GF-D8 (cell line): ENCODE data around the gene CST7.
"Not testable (repeated sequence)": the region's sequence is repeated elsewhere in the genome, so short reads cannot be mapped to it uniquely, and the experiment has no call there.

Experiments
- DNase-seq: peaks from one replicate; lab custom pipeline; 2025; lab: John Stamatoyannopoulos, UW

Gene CST7

DNA sequence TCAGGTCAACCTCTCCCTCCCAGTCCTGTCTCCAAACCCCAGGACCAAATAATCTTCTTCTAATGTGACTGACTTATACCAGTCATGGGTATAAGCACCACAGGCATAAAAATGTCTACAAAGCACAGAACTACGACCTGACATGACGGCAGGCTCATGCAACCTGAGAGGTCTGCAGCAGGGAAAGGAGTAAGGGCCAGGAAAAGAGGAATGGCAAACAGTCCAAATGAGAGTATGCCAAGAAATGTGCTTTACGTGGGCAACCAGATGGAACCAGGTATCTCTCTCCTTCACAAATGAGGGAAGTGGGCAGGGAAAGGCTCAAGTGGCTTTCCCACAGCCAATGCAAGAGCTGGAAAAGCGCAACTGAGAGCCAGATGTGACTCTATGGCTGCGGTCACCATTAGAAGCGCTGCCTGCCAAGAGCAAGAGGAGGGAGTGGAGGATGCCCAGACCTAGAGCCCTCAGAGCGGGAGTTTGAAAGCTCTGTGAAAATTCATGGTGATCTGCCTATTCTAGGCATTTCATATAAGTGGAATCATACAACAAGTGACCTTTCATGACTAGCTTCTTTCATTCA lies 37.5 kb downstream of the CST7 start:
- DNase-seq: no peak

DNA sequence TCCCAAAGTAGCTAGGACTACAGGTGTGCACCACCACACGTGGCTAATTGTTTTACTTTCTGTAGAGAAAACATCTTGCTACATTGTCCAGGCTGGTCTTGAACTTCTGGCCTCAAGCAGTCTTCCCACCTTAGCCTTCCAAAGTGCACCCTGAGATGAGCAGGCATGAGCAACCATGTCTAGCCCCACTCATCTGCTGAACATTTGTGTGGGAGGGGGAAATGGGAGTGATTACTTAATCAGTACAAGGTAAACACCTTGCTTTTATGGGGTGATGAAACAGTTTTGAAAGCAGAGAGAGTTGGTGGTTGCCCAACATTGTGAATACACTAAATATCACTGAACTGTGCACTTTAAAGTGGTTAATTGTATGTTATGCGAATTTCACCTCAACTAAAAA lies 38.2 kb downstream of the CST7 start:
- DNase-seq: peak; percentile 44

DNA sequence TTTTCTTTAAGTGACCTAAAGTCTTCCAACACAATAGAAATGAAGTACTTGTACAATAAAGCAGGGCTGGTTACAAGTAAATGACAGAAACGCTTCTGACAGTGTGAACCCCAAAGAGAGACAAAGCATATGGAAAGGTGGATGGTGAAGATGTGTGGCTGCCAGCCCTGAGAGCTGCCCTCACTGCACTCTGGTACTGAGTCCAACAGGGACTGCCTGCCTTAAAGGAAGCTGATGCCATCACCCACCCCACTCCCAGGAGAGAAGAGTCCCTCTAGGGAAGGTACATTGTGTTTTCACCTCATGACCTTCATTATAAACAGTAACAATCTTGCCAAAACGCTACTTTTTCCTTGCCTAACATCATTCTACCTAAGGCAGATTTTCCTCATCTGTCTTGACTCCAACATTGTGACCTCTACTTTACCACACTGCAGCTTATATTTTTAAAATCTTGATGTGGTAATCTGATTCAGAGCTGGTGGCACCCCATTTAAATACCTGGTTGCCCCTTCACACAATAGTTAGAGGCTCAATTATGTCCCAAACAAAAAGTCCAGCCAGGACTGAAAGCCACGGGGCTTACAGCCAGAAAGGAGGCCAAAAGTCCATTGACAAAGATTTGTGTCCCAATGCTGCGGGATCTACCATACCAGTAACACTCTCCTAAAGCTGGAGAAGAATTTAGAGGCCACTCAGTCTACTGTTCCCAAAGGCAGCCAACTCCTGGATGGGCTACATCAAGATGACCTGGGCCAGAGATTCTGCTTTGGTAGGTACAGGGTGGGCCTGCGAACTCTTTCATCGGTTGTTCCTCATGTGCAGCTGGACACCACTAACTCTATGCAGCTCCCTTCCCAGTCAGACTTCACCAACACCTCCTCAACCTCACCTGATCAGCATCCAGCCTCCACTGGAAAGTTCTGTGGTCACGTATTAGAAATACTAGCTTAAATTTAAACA lies 39.1 kb downstream of the CST7 start:
- DNase-seq: no peak

DNA sequence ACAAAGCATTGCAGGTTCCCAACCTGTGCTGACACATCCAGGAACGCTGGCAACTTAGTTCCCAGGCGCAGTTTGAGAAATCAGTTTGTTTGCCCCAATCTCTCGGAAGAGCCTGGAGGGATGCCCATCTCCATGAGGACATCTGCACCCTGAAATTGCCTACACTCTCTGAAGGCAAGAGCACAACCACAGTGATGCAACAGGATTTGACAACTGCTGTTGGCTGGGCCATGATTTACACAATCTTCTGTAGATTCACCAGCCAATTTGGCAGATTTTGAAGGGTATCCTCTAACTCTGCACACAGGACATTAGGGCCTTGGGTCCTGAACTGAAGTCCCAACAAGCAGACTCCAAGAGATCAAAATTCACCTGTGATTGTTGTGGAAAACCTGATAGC lies 40.1 kb downstream of the CST7 start:
- peak; percentile 78 for DNase-seq

DNA sequence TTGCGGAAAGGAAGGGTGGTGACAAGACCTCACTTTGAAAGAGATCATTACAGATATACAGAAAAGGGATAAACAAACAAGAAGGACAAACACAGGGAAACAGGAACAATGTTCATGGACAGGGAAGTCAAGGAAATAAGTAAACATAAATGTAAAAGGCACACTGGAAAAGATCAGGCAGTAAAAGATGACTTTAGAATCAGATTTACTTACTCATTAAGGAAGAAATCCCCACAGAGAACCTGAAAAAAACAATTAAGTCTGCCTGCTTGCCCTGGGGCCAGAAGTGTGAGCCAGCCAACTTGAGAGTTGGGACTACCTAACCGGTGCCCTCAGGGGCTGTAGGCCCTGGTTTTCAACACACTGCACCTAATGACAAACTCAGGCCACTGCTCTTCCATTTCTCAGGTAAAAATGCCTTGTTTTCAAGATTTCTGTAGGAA lies 41.8 kb downstream of the CST7 start:
- DNase-seq: no peak

DNA sequence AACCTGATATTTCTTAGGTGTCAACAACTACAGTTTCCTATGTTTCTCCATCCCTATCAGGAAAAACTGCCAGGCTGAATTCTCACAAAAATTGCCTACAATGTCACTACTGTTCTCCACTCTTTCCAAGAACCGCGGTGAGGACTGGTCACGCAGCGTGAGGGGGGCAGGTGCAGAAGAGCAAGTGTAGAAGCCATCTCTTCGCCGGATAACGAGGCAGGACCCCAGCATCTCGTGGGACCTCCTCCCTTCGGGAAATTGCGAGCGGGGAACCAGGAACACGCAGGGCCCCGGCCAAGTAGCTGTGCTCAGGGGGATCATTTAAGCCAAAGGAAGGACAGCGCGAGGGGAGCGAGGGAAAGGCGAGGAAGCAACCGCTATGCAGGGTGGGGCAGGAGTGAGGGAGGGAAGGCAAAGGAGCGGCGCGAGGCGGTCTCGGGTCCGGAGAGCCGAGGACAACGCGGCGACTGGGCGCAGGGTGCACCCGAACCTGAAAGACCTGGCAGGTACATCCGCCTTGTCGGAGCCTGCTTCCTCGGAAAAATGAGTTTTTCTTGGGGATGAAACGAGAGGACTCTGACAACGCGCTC lies 42.9 kb downstream of the CST7 start:
- DNase-seq: no peak

DNA sequence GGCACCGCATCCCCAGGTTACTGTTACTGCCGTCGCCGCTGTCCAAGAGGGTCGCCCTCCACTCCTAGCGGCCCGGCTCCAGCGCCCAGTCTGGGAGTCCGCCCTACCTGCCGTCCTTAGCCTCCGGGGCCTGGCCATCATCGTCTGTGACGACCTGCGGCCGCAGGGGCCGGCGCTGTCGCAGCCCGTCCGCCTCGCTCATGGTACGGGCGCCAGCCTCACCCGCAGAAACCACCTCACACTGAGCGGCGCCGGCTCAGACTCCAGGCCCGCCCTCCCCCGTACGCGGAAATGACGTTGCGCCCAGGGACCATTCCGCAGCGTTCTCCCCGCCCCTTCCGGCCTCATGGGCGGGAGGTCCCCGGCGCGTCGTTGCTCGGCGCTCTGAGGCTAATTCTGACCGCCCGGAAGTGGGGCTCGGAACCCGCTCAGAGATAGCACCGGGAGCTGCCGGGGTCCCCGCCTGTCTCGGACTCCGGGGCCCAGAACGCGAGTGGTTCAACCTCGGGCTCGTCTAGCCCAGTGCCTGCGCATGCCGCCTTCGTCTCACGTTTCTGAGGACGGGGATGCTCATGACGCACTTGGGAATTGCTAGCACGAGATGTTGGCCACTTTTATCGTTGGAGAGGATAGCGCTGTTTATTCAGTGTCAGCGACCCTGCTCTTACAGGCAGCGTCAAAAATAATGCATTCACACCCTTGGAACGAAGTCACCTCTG lies 43.6 kb downstream of the CST7 start, which contains the start of gene APMAP:
TSS of gene APMAP (minus strand) at position 265 of the 719 bp plus-strand sequence. CDS start at position 202, 63 bp downstream.
- DNase-seq: peak; percentile 74

DNA sequence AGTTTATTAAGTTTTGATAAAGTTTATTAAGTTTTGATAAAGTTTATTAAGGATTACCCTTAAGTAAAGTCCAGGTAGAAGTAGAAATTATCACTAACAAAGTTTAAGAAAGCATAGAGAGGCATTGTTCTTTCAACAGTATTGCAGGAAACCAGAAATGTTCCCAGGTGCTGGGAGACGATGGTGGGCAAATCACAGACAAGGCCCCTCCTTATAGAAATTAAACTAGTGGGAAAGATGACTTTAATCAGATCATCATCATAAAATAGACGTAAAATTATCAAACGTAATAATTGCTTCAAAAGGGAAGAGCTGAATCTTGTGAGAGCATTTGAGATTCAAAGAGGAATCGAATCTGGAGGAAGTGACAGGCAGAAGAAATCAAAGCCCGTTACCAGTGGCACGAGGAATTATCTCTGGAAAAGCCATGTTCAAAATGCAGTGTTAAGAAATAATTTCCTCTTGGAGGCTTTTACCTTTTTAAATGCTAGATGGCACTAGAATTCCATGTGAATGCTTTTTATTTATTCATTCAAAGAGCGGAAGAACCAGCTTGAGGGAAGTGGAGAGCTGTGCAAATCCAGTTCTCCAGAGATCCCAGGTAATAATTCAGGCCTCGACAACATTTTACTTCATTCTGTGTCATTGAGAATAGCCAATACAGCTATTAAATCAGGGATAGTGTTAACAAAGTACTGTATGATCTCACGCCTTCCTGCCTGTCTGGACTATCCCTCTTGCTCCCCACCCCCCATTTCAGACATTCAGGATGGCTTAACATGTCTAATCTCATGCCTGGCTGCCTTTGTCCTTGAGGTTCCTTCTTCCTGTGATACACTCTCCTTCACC lies 44.5 kb downstream of the CST7 start:
- DNase-seq: no peak

DNA sequence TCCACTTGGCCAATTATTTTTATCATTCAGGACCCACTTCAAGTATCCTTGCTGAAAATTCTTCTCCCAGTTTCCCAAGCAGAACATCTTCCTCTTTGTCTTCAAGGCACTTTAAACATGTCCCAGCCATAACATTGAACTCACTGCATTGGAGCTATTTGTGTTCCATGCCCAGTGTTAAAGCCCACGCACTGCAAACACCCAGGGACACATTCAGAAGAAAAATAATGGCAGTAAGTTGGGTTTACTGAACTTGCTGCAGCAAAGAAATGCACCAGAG lies 45.1 kb downstream of the CST7 start:
- DNase-seq: no peak

DNA sequence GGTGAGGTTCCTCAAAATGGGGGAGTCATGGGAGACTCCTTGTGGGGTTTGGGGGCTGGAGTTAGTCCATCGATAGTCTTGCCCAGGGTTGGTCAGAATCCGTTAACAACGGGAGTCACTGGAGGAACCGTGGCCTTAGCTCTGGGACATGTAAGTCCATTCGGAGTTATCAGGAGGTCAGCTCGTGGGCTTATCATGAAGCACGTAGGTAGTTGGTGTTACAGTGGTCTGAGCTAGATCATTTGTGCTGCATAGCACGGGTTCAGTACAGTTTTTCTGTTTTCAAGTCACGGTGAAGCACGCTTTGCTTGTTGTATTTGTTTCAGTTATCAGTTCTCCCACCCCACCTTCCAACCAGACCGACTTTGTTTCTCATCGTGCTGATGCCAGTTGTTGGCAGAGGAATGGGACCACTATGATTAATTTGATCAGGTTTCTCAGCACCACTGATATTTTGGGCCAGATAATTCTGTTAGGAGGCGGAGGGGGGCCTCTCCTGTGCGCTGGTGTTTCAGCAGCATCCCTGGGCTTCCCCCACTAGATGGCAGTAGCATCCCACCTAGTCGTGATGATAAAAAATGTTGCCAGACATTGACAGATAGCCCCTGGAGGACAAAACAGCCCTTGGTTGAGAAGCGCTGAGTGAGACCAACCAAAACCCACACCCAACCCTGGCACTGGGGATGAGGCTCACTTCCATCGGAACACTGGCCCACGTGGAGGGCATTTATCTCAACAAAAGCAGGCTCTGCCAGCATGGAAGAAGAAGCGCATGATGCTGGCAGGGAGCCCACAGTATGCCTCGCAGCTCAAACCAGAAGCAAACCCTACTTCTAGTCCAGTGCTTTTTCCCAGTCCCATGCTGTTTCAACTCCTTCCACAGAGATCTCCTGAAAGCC lies 45.6 kb downstream of the CST7 start:
- DNase-seq: peak; percentile 20

DNA sequence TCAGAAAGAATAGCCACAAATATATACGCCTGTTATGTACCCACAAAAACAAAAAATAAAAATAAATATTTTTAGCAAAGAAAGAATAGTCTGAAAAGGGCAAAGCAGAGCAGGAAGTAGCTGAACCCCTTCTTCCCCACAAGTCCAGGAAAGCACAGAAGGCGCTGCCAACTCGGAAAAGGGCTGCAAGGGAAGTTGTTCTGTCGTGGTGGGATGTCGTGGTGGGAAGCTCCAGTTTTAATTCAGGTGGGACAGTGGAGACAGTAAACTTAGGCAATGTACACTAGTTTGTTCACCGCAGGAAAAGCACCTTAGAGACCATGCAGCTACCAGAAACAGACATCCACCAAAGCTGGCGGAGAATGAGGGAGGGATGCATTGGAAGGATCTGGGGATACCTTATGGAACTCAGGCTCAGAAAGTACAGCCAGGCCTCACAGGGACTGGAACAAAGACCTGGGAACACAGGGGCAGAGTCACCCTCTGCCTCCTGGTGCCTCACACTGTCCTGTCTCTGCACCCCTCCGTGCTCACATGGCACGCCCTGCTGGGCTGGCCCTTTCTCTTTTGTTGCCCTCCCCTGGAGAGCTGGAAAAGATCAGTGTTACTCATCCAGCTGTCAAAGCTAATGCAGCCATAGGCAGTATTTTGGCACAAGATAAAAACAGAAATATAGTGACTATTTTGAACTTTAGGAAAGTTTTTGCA lies 46.8 kb downstream of the CST7 start:
- no peak for DNase-seq

DNA sequence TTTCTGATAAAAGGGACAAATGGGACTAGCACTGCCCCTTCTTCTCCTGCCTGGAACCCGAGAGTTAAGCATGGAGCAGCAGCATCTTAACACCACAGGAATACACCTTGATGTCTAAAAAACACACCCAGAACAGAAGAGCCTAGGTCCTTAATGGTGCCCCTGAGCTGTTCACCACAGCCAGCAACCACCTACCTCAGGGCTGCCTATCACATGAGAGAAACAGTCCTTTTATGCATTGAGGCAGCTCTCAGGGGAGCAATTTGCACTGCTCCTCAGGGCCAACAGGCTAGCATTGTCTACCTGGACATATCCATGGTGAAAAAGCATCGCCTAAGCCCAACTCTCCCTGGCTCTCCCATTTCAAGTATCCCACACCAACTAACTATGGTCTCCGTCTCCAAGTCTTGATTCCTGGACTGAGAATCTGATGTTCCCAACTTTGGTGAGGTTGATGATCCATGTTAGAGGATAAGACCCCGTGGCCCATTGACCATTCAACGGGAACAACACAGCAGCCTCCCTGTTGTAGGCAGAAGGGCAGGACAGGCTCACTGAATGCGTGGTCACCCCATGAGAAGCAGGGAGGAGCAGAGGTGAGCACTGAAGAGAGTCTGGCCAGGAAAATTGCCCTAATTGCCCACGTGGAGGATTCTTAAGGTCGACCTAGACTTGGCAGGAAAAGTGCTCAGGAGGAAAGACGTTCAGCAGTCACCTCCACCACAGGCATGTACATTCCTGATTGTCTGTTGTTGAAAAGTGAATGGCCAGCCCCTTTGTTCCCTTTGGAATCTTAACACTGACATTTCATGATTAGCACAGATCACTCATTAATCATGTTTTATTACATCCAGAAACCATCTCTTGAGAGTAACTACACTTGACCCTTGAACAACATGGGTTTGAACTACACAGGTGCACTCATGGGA lies 47.6 kb downstream of the CST7 start:
- DNase-seq: no peak

DNA sequence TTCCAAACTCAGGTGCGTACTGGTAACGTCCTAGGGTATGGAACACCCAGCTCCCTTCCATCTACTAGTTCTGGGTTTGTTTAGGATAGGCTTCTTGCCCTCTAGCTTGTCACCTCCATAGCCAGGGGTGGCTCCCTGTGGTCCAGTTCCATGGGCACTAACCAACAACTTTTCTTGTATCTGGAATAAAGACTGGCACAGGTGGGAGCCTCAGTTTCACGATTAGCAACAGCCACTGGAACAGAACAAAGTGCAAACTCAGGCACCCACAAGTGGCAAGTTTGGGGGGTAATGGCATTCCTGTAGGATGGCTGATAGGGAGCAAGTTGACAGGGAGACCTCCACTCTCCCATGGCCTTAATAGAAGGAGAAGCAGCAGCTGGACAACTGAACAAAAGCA lies 49.1 kb downstream of the CST7 start:
- no peak for DNase-seq

DNA sequence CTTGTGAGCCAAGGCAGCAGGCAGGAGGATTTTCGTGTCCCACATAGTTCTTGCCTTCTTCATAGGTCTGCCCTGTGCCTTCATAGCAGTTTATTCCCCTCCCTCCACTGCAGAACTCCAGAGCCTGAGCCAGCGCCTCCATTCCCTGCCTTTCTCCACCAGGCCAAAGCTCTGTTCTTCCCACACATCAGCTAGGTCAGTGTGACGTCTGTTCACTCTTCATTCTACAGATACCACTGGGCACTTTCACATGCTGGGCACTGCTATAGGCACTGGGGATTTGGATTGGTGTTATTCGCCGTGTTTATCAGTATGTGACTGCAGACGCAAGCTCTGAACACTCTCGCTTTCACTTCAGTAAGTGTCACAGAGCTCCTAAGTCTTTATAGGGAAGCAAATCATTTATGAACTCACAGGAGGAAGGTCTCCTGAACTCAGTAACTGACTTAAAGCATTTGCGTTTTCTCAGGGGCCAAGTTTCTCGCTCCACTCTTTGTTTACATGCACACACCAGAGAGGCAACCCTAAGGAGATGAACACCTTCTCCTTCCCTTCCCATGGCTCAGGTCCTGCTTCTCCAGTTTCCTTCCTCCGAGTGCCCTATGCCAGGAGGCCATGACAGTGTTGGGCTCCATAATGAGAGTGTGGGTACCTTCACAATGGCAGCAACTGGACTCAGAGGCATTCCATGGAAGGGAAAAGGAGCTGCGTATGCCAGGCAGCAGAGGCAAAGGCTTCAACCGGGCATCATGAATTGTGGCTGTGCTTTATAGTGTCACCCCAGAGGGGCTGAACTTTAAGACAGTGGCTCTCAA lies 49.8 kb downstream of the CST7 start:
- no peak for DNase-seq

DNA sequence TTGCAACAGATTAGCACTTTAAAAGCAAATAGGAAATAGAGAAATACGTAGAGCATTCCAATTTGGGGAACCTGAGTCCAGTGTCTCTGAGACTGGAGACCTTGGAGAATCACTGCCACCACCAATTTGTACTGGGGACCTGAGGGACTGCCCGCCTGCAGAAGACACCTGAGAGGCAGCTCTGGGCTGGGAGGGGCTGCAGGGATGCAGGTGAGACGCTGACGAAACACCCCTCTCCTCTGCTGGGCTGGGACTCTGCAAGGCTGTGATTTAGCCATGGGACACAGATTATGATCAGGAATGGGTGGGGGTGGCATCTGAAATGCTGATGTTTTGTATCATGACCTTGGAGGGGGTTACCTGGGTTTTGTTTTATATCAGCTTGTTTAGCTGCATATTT lies 50.5 kb downstream of the CST7 start:
- DNase-seq: no peak

DNA sequence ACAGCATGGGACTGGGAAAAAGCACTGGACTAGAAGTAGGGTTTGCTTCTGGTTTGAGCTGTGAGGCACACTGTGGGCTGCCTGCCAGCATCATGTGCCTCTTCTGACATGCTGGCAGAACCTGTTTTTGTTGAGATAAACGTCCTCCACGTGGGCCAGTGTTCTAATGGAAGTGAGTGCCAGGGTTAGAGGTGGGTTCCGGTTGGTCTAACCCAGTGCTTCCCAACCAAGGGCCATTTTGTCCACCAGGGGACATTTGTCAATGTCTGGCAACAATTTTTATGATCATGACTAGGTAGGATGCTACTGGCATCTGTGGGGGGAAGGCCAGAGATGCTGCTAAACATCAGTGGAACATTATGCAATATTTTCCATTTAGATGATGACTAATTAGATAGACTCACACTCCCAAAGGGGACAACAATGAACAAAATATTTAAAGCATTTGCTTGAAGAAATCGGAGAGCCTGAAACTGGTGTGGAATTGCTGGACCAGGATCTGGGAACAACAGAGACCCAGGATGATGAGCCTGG lies 51.3 kb downstream of the CST7 start:
- no peak for DNase-seq

DNA sequence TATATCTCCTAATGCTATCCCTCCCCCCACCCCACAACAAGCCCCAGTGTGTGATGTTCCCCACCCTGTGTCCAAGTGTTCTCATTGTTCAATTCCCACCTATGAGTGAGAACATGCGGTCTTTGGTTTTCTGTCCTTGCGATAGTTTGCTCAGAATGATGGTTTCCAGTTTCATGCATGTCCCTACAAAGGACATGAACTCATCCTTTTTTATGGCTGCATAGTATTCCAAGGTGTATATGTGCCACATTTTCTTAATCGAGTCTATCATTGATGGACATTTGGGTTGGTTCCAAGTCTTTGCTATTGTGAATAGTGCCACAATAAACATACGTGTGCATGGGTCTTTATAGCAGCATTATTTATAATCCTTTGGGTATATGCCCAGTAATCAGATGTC lies 52.3 kb downstream of the CST7 start:
- not testable (repeated sequence) for DNase-seq

DNA sequence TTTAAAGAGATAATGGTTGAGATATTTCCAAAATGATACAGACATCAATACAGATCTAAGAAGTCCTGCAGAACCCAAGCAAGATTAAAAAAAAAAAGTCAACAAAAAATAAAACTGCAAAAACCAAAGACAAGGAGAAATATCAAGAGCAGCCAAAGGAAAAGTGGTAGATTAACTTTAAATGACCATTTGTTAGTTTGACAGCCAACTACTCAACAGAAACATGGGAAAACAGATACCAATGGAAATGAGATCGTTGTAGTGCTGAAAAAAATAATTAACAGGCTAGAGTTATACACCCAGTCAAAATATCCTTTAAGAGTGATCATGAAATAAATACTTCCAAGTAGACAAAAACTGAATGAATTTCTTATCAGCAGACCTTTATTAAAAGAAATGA lies 53.9 kb downstream of the CST7 start:
- DNase-seq: no peak
